Choroid plexus epithelial cell (primary cell): Measurements from ENCODE around the gene GPATCH1.
"Not testable (repeated sequence)": the region's sequence is repeated elsewhere in the genome, so short reads cannot be mapped to it uniquely, and the experiment has no call there.

Source experiments
- DNase-seq: peaks from one replicate; pipeline ENCODE4 v3.0.0-alpha.2; 2010; ENCODE audit warnings: low read depth
- H3K4me3 ChIP-seq: 2 replicates; pipeline ENCODE4 v1.5.1; 2011; ENCODE audit warnings: low read depth, mild to moderate bottlenecking, control low read depth, low read length, moderate library complexity
- CTCF ChIP-seq: conservative IDR thresholded peaks from 2 replicates; pipeline ENCODE4 v1.5.1; 2011; ENCODE audit warnings: low read depth, mild to moderate bottlenecking, control low read depth, inconsistent platforms, low read length, moderate library complexity

The GPATCH1 gene

GRCh38 chr19:33147538-33147937 lies 66.6 kb downstream of the GPATCH1 start:
- H3K4me3 ChIP-seq = no peak overlapping the region
- DNase-seq = no peak
- no peak for TF ChIP-seq CTCF

DNA sequence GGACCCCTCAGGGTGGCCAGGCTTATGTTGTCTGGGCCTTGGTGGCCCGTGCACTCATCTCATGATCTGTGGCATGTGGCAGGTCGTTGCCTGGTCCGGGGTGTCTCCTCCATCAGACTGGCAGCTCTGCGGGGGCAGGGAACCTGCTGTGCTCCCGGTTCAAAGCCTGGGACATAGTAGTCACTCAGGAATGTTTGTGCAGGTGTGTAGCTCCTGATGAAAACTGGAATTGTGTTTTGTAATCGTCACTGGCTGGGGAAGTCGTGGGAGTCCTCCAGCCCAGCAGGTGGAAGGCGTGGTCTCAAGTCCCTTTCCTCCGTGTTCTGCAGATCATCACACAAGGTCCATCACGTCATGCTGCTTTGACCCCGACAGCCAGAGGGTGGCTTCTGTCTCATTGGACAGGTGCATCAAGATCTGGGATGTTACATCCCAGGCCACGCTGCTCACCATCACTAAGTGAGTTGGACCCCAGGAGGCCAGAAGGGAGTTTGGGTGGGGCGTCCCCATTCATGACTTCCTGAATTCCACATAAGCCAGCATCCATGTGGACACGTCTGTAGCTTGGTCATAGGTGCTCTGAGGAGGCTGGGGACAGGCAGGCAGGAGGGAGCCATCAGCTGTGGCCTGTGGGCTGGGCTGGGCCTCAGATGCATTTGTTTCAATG lies 70.0 kb downstream of the GPATCH1 start:
- DNase-seq = no peak
- TF ChIP-seq CTCF = no peak
- no peak overlapping the region for H3K4me3 ChIP-seq

DNA sequence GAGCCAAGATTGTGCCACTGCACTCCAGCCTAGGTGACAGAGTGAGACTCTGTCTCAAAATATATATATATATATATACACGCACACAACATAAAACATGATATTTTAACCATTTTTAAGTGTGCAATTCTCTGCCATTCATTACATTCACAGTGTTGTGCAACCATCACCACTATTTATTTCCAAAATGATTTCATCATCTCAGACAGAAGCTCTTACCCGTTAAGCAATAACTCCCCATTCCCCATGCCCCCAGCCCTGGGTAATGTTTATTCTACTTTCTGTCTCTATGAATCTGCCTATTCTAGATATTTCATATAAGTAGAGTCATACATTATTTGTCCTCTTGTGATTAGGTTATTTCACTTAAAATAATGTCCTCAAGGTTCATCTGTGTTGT lies 71.2 kb downstream of the GPATCH1 start:
- no peak for TF ChIP-seq CTCF
- H3K4me3 ChIP-seq = no peak overlapping the region
- peak; percentile 64 for DNase-seq

DNA sequence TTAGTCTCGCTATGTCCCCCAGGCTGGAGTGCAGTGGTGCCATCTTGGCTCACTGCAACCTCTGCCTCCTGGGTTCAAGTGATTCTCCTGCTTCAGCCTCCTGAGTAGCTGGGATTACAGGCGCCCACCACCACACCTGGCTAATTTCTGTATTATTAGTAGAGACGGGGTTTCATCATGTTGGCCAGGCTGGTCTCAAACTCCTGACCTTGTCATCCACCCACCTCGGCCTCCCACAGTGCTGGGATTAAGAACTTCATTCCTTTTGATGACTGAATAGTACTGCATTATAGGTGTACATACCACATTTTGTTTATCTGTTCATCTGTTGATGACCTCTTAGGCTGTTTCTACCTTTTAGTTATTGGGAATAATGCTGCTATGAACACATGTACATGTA lies 71.6 kb downstream of the GPATCH1 start:
- not testable (repeated sequence) for H3K4me3 ChIP-seq, DNase-seq

DNA sequence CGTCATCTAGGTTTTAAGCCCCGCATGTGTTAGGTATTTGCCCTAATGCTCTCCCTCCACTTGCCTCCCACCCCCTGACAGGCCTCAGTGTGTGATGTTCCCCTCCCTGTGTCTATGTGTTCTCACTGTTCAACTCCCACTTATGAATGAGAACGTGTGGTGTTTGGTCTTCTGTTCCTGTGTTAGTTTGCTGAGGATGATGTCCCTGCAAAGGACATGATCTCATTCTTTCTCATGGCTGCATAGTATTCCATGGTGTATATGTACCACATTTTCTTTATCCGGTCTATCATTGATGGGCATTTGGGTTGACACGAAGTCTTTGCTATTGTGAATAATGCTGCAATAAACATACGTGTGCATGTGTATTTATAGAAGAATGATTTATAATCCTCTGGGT lies 73.3 kb downstream of the GPATCH1 start:
- not testable (repeated sequence) for H3K4me3 ChIP-seq

GRCh38 chr19:33156334-33156733 lies 75.4 kb downstream of the GPATCH1 start:
- TF ChIP-seq CTCF = no peak
- DNase-seq = peak; percentile 61
- H3K4me3 ChIP-seq = no peak overlapping the region

More for the DNA sequence above, 73.3 kb downstream of the GPATCH1 start:
- not testable (repeated sequence) for DNase-seq

- no peak for DNase-seq
- no peak for TF ChIP-seq CTCF
- H3K4me3 ChIP-seq = no peak overlapping the region
These were observed 76.9 kb downstream of the GPATCH1 start for GRCh38 chr19:33157906-33158305.

DNA sequence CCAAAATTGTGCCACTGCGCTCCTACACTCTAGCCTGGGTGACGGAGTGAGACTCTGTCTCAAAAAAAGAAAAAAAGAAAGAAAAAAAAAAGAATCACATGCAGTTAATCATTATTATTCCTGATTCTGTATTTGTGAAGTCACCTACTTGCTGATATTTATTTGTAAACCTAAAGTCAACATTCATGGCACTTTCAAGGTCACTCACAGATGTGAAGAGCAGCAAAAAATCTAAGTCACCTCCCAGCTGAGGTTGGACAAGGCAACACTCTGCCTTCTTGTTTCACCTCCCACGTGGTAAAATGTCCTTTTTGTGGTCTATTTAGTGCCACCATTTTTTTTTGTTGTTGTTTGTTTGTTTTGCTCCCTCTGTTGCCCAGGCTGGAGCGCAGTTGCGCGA lies 77.4 kb downstream of the GPATCH1 start:
- H3K4me3 ChIP-seq = no peak overlapping the region
- TF ChIP-seq CTCF = no peak
- DNase-seq = no peak
